A673 (cell line): Measurements from ENCODE around the gene PIK3R1. TPM values are rescaled to one million over a fixed set of nuclear protein-coding genes. Genes with fewer than 3 reads are reported as not detected.

Experiments
- BruUV-seq: library from RNA; stranded (reverse); fragments of 400-500 nt; replicated peaks from 2 replicates; lab custom pipeline; 2021; lab: Mats Ljungman, UMichigan
- CTCF ChIA-PET: fragments of 300-600 bp; sonication (Branson Sonifier 250); formaldehyde crosslinking; loops from one replicate; lab custom pipeline; 2022; ENCODE audit warnings: antibody characterized with exemption; lab: Charles Lee
- POLR2A ChIA-PET: fragments of 300-600 bp; sonication (Branson Sonifier 250); formaldehyde crosslinking; loops from one replicate; lab custom pipeline; 2022; ENCODE audit warnings: antibody characterized with exemption; ENCODE audit not compliant: low non-redundant PET; lab: Charles Lee
- DNase-seq: peaks from one replicate; pipeline ENCODE4 v3.0.0-alpha.2; 2015; ENCODE audit warnings: low spot score
- H3K27ac ChIP-seq: fragments of 200-600 bp; sonication (generic); 2 replicates; pipeline ENCODE4 v1.5.1; 2016; ENCODE audit warnings: mixed run types, low read depth, mild to moderate bottlenecking, mixed read lengths, antibody characterized with exemption, low read length; ENCODE audit not compliant: poor library complexity, severe bottlenecking
- H3K27me3 ChIP-seq: fragments of 200-600 bp; sonication (generic); replicated peaks from 2 replicates; pipeline ENCODE4 v1.6.1; 2017; ENCODE audit warnings: mixed run types, low read depth, mild to moderate bottlenecking, mixed read lengths, antibody characterized with exemption, low read length; ENCODE audit not compliant: insufficient read depth, poor library complexity
- H3K36me3 ChIP-seq: fragments of 200-600 bp; sonication (generic); 2 replicates; pipeline ENCODE4 v1.6.1; 2016; ENCODE audit warnings: mixed run types, mild to moderate bottlenecking, mixed read lengths, antibody characterized with exemption, low read length; ENCODE audit not compliant: insufficient read depth, poor library complexity, severe bottlenecking
- H3K4me1 ChIP-seq: fragments of 200-600 bp; sonication (generic); 2 replicates; pipeline ENCODE4 v1.6.1; 2017; ENCODE audit warnings: mixed run types, mild to moderate bottlenecking, mixed read lengths, antibody characterized with exemption, low read length; ENCODE audit not compliant: insufficient read depth, poor library complexity, severe bottlenecking
- H3K4me3 ChIP-seq: fragments of 200-600 bp; sonication (generic); 2 replicates; pipeline ENCODE4 v1.5.1; 2016; ENCODE audit warnings: low read depth, mixed run types, mild to moderate bottlenecking, mixed read lengths, low read length; ENCODE audit not compliant: poor library complexity, severe bottlenecking
- H3K9me3 ChIP-seq: fragments of 200-600 bp; sonication (generic); 2 replicates; pipeline ENCODE4 v1.6.1; 2016; ENCODE audit warnings: mixed run types, low read depth, mild to moderate bottlenecking, mixed read lengths, antibody characterized with exemption, low read length; ENCODE audit not compliant: poor library complexity, severe bottlenecking
- EZH2 ChIP-seq: fragments of 200-600 bp; sonication (generic); IDR thresholded peaks from 2 replicates; pipeline ENCODE4 v1.6.1; 2017; ENCODE audit warnings: borderline replicate concordance, low read depth, mild to moderate bottlenecking, mixed read lengths, antibody characterized with exemption, low read length; ENCODE audit not compliant: poor library complexity, severe bottlenecking
- intact Hi-C: fragments of 100-400 bp; cut with micrococcal nuclease; formaldehyde crosslinking; loops from one replicate; pipeline ENCODE4 v1.10.0; 2022; ENCODE audit not compliant: unreplicated experiment
- total RNA-seq: library from RNA; stranded (reverse); gene quantifications from 2 replicates; pipeline ENCODE4 v1.2.3, GENCODE V29; 2021
- TF ChIP-seq, protein P1 (sequence below): fragments of 300-800, 200-600 bp; sonication (generic); conservative IDR thresholded peaks from 2 replicates; pipeline ENCODE4 v1.5.1; 2017; ENCODE audit warnings: low read depth, mild to moderate bottlenecking, antibody characterized with exemption, low read length, moderate library complexity, mixed read lengths

PIK3R1 gene
- total RNA-seq, 1 experiment from 2014 or later: 57.9 TPM

- H3K4me1 ChIP-seq: no peaks in the 10 kb centered on the region
- CTCF ChIA-PET: no interaction called here
- no peaks in the 10 kb centered on the region for H3K9me3 ChIP-seq
- POLR2A ChIA-PET: no interaction called here
- no peak overlapping the region for H3K4me3 ChIP-seq
- H3K27me3 ChIP-seq: no peaks in the 10 kb centered on the region
- BruUV-seq: no TSS peak
- TF ChIP-seq, protein P1, sequence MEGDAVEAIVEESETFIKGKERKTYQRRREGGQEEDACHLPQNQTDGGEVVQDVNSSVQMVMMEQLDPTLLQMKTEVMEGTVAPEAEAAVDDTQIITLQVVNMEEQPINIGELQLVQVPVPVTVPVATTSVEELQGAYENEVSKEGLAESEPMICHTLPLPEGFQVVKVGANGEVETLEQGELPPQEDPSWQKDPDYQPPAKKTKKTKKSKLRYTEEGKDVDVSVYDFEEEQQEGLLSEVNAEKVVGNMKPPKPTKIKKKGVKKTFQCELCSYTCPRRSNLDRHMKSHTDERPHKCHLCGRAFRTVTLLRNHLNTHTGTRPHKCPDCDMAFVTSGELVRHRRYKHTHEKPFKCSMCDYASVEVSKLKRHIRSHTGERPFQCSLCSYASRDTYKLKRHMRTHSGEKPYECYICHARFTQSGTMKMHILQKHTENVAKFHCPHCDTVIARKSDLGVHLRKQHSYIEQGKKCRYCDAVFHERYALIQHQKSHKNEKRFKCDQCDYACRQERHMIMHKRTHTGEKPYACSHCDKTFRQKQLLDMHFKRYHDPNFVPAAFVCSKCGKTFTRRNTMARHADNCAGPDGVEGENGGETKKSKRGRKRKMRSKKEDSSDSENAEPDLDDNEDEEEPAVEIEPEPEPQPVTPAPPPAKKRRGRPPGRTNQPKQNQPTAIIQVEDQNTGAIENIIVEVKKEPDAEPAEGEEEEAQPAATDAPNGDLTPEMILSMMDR: no peak
- TF ChIP-seq EZH2: no peak
- no peak overlapping the region for H3K27ac ChIP-seq
- no peak for DNase-seq
- H3K36me3 ChIP-seq: no peaks in the 10 kb centered on the region
- intact Hi-C loops: no loop called here
These were observed 39.3 kb upstream of the PIK3R1 start for GRCh38 chr5:68176253-68176652.

DNA sequence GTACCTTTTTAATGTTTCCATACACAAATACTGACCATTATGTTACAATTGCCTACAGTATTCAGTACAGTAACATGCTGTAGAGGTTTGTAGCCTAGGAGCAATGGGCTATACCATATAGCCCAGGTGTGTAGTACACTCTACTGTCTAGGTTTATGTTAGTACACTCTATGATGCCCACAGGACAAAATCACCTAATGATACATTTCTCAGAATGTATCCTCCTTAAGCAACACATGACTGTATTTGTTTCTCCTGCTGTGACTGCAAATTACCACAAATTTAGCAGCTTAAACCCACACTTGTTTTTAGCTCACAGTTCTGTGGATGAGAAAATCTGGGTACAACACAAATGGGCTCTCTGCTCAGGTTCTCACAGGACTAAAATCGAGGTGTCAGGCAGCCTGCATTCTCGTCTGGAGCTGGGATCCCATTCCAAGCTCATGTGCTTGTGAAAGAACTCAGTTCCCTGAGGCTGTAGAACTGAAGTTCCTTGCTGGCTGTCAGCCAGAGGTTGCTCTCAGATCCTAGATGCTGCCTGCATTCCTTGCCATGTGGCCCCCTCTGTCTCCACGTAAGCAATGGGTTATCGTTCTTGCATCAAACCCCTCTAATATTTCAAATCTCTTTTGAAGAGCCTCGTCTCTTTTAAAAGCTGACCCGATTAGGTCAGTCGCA lies 38.6 kb upstream of the PIK3R1 start:
- no peak for TF ChIP-seq EZH2
- TF ChIP-seq, protein P1: no peak
- Histone ChIP-seq H3K9me3 (no peaks in the 10 kb centered on the region), H3K27me3 (no peaks in the 10 kb centered on the region), H3K4me1 (no peaks in the 10 kb centered on the region), H3K36me3 (no peaks in the 10 kb centered on the region), H3K27ac (no peak overlapping the region), H3K4me3 (no peak overlapping the region)
- ChIA-PET CTCF (no interaction called here), POLR2A (no interaction called here)
- intact Hi-C loops: no loop called here
- peak; percentile 6 for DNase-seq
- BruUV-seq: no TSS peak

DNA sequence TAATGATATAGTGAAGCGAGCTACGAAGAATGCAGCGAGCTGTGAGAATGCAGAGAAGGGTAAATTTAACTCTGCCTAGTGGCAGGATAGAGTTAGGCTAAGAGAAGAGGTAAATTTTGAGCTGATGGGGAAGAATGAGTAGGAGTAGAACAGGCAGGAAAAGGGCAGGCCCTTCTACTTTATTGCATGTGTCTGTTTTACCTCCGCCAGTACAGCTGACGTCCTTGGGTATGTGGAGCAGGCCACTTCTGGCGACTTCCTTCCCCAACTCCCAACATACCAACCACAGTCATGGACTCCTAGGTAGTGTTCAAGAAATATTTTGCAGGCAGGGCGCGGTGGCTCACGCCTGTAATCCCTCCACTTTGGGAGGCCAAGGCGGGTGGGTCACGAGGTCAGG lies 37.9 kb upstream of the PIK3R1 start:
- no peak for DNase-seq
- Histone ChIP-seq H3K27me3 (no peaks in the 10 kb centered on the region), H3K9me3 (no peaks in the 10 kb centered on the region), H3K27ac (no peak overlapping the region), H3K4me1 (no peaks in the 10 kb centered on the region), H3K4me3 (no peak overlapping the region), H3K36me3 (no peaks in the 10 kb centered on the region)
- CTCF ChIA-PET: no interaction called here
- no TSS peak for BruUV-seq
- POLR2A ChIA-PET: no interaction called here
- no peak for TF ChIP-seq EZH2
- TF ChIP-seq, protein P1: no peak
- intact Hi-C loops: no loop called here
